H4 (cell line): Measurements from ENCODE around the gene METTL14. TPM values are rescaled to one million over a fixed set of nuclear protein-coding genes. Genes with fewer than 3 reads are reported as not detected.
"Not testable (repeated sequence)": the region's sequence is repeated elsewhere in the genome, so short reads cannot be mapped to it uniquely, and the experiment has no call there.

Experiments used
- DNase-seq: peaks from one replicate; pipeline ENCODE4 v3.0.0-alpha.2; 2015; ENCODE audit warnings: low spot score
- total RNA-seq: library from RNA; depleted of rRNA; stranded (reverse); fragments of >200 nt; shearing (Covaris generic); gene quantifications from 2 replicates; pipeline ENCODE4 v1.2.3, GENCODE V29; 2014; rRNA removed

METTL14 gene
- total RNA-seq = 8.6 and 38.1 TPM in 2 replicates

DNA sequence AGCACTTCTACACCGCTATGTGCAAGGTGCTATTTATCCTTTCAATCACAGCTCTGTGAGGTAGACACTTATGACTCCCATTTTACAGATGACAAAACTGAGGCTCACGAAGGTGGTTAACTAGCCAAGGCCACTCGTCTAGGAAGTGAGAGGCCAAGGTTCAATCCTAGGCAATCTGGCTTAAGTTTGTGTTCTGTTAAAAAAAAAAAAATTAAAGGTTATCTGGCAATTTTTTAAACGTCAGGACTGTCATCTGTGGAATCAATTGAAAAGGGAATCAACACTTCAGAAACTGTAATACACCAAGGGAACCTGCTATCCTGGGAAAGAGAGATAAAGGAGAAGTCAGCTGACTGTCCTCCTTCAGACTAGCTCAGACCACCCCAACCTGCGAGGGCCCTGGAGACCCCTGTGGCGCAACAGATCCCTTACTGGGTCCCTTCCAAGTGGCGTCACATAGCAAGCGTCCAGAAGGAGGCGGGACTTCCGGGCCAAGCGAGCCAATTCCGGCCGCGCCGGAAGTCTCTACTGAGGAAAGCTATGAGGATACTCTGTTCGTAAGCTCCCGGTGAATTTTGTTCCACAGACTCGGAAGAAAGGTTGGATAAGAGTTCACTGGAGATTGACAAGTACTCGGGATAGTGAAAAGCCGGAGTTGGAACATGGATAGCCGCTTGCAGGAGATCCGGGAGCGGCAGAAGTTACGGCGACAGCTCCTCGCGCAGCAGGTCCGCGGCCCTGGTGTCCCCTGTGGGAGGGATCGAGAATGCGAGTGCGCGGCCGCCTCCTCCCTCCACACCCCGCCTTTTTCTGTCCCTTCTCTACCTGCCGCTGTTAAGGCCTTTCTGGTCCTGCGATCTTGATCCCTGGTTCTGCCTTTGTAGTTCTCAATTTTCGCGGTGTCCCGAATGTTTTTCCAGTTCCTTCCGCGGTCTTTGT, at the start of gene METTL14:
METTL14 (plus strand) TSS at position 520 of the 939 bp plus-strand sequence; CDS start at position 663, 143 bp downstream.
- peak; percentile 82 for DNase-seq

GRCh38 chr4:118636126-118636525, 49.1 kb upstream of the METTL14 start:
- not testable (repeated sequence) for DNase-seq

- DNase-seq = not testable (repeated sequence)
Measured at GRCh38 chr4:118664665-118665064, 20.5 kb upstream of the METTL14 start.

DNA sequence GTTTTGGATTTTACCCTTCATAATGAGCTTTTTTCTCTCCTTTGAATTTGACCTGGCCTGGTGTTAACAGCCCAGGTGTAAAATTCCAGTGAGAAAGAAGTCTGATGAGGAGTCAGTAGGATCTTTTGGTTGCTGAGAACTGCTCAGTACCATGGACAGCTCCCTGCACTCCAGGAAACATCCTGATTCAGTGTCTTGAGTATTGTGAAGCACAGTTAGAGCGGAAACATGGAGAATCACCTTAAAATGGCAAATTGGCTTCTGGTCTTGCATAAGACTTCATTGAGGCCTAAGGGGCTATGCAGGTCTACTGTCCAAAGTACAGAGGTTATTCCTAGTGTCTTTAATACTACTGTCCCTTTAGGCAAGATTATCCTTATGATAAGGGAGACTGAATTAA, 16.0 kb upstream of the METTL14 start:
- peak; percentile 45 for DNase-seq

- DNase-seq = not testable (repeated sequence)
Measured at GRCh38 chr4:118670968-118671367, 14.2 kb upstream of the METTL14 start.

DNA sequence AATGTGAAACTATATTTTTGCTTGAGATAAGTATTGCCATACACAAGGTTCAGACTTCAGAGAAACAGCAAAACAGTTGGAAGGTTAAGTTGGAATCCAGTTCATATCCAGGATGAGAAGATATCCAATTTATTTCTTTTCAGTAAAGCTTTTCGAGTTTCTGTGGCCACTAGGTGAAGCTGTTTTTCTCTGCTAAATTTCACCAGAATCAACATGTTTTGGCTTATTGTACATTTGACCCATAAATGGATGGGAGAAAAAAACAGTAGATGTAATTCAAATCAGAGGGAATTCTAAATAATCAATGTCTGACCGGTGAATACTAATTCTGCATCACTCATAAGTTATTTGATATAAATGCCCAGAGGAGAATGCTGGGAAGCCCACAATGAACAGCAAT, 9.1 kb upstream of the METTL14 start:
- no peak for DNase-seq

DNA sequence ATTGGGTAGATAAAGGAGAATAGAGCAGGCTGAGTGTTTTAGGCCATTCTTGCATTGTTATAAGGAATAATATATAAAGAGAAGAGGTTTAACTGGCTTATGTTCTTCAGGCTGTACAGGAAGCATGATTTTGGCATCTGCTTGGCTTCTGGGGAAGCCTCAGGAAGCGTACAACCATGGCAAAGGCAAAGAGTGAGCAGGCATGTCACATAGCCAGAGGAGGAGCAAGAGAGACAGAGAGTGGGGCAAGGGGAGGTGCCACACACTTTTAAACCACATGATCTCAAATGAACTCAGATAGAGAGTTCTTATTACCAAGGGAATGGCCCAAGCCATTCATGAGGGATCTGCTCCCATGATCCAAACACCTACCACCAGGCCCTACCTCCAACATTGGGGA, 4.4 kb upstream of the METTL14 start:
- DNase-seq = no peak

DNA sequence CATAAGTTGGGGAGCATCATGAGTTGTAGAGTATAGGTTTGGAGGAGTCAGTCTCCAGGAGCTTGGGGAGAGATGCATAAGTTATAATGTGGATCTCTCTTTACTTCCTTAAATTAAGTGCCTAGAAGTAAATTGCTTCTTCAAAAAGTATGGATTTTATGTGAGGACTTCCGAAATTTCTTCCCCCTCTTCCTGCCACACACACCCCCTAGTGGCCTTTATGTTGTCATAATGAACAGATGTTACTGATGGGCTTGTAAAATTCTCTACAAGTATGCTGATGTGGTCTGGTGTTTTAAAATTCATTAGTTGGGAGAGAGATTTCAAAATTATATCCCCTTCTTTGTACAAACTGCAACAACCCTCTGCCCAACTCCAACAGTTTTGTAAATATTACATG, 2.3 kb upstream of the METTL14 start:
- DNase-seq = peak; percentile 32

- peak; percentile 24 for DNase-seq
Measured at GRCh38 chr4:118683513-118683912, 1.7 kb upstream of the METTL14 start.

DNA sequence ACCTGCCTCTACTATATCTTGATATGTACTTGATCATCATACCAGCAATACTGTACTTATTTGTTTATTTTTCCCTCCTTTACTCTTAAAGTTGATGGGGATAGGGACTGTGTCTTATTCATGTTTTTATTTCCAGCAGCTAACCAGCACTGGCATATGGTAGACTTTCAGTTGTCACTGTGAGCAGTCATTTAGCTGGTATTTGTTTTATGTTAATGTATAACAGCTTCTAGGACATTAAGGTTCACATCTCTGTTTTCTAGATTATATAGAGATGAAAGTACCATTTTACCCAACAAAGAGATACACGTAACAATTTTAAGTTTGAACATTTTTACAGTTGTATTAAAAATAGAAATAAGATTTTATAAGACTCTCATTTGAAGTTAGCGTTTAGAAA, 17.9 kb downstream of the METTL14 start:
- DNase-seq = no peak

- no peak for DNase-seq
Measured at GRCh38 chr4:118711052-118711451, 25.9 kb downstream of the METTL14 start.

DNA sequence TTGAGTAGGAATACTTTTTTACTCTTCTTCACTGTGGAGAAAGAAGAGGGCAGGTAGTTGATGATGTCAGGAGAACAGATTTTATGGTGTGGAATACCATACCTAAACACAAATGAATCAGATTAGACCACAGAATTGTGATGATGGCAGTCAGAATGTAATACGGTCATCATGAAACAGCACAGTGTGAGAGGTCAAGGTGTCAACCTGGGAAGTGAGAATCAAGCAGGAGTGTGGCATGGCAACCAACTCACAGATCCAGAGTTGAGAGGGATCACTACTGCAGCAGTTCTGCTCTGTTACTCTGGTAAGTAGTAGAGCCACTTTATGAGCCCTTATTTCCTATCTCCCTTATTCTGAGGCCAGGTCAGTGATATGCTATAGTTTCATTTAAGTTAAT, 27.7 kb downstream of the METTL14 start:
- no peak for DNase-seq

DNA sequence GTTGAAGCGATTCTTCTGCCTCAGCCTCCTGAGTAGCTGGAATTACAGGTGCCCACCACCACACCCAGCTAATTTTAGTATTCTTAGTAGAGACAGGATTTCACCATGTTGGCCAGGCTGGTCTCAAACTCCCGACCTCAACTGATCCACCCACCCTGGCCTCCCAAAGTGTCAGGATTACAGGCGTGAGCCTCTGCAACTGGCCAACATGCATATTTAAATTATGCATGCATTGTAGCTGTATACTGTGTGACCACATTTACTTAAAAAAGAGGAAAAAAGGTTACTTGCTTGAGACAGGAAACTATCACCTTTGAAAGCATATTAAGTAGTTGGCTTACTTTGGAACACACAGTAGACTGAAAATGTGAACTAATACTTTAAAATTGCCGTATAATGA, 29.5 kb downstream of the METTL14 start:
- no peak for DNase-seq

DNA sequence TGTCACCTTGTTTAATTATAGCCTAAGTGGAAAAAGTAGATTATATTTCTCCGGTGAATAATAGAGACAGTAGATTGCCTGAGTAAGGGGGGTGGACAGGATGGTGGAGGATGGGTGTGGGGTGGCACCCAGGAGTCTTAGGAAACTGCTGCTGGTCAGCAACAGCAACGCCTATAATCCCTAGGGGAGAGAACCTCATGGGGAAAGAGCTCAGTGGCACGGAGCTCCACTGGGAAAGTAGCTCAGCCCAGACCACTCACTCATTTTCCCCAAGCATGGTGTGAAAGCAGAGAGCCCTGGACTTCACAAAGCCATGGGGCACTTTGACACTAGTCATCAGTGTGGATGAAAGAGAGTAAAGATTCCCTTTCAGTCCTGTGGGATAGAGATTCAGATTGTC, 31.1 kb downstream of the METTL14 start:
- DNase-seq = no peak

- DNase-seq = no peak
Measured at GRCh38 chr4:118718511-118719170, 33.4 kb downstream of the METTL14 start.

DNA sequence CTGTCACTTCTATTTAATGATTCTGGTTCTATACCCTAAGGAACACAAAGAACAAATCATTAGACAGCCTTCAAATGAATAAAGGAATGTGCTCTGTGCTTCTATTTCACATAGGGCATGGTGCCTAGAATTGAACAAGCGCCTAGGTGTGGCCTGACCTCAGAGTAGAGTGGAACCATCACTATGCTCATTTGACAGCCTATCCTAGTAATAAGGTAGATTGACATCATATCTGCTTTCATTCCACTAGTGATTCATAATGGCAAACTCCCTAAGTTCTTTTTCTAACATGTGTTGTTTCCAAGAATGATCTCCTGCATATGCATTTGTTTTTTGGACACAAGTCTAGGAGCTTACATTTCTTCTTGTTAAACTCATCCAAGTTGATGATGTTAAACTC, 36.6 kb downstream of the METTL14 start:
- no peak for DNase-seq

GRCh38 chr4:118723369-118723768, 38.2 kb downstream of the METTL14 start:
- DNase-seq = no peak

DNA sequence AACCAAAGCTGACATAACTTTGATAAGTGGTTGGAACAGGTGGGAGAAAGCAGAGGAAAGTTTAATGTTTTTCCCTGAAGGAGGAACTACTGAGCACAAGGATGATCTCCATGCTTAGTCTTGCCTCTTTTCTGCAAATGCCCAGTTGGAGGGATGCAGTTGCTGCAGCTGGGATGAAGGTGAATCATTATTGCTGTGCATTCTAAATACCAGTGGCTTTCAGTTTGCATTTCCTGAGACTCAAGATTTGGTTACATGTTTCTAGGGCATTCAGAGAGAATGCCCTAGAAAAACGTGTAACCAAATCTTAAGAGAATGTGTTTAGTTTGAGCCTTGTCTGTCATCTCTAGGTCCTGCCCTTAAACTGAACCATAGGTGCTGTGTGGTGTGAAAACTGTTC, 42.2 kb downstream of the METTL14 start:
- no peak for DNase-seq

DNA sequence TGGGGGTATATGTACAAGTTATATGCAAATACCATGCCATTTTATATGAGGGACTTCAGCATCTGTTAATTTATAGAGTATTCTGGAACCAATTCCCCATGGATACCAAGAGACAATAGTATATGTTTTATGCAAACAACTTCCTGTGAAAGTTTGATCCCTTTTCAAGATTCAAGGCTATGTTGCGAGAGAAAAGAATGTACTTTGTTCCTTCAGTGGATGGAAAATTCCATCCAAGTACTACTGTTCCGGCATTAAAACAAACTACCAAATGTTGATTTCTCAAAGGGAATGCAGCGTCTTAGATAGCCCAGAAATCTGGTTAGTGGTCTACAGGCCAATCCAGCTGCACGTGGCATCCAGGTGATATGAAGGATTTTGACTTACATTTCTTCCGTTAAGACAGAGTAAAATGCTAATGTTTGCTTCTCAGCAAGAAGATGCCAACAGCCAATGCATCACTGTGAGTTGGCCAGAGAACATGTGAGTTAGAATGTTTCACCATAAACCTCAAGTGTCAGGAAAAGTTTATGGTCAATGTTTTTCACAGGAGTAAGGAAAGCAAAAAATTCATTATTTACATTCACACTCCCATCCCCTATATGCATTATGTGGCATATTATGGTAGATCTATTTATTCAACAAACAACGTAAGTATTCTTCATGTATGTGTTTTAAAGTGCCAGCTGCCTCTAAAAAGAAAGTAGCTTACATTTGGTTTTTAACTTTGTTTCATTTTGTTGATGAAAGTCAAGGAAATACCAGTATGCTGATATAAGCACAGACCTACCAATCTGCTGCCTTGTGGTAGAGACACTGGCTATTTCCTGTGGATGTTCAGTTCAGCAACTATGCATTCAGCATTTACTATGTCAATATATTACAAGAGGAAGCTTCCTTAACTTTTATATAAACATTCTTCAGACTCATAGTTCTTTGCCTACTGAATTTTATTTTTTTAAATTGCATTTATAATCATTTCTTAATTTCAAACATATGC, 44.4 kb downstream of the METTL14 start:
- no peak for DNase-seq

DNA sequence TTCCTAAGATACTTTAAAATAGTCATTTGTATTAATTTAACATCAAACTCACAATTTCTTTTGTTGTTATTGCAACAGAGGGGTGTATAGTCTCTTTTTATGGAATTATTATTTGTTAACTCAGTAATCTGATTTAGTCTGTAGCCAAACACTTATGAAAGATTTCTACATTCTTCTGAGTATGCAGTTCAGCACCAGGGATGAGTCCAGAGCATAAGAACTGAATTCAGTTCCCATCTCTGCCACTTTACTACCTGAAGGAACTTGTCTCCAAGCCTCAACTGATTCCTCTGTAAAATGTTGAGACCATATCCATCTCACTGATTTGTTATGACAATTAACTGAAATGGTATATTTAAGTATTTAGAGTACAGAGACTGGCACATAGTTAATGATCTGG, 45.5 kb downstream of the METTL14 start:
- DNase-seq = no peak

DNA sequence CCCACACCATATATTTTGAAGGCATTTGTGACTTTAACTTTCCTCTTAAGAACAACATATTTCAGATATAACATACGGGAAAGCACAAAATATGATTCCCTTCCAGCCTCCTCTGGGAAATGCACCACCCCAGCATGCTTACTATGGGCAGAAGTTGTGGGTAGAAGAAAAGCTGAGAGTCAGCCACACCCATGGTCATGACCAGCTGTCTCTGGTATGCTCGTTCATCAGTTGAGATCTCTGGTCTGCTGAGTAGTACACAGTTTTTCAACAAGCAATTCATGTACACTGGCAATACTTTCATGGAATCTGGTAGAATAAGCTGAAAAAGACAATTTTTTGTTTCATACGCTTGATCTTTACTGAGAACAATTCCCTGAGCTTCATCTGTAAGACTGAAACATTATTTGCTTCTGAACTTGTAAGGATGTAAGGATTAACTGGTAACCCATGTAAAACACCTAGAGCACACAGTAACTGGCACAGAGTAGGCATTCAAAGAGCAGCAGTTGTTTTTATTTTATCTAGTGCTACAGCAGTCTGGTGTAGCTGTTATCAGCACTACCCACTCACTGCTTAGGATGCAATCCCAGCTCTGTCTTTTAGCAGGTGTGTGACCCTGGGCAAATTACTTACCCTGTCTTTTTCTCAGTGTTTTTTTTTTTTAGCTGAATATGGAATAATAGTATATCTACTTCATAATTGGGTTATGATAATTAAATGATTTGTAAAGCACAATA, 47.6 kb downstream of the METTL14 start:
- no peak for DNase-seq
